HG03342 (cell line): ENCODE measurements around the gene HOXD8.

Experiments used
- ATAC-seq: cut with Tn5 transposase; IDR thresholded peaks from one replicate; pipeline ENCODE4 v1.9.1; 2021; ENCODE audit warnings: mild to moderate bottlenecking, moderate library complexity; ENCODE audit not compliant: unreplicated experiment

HOXD8 gene

DNA sequence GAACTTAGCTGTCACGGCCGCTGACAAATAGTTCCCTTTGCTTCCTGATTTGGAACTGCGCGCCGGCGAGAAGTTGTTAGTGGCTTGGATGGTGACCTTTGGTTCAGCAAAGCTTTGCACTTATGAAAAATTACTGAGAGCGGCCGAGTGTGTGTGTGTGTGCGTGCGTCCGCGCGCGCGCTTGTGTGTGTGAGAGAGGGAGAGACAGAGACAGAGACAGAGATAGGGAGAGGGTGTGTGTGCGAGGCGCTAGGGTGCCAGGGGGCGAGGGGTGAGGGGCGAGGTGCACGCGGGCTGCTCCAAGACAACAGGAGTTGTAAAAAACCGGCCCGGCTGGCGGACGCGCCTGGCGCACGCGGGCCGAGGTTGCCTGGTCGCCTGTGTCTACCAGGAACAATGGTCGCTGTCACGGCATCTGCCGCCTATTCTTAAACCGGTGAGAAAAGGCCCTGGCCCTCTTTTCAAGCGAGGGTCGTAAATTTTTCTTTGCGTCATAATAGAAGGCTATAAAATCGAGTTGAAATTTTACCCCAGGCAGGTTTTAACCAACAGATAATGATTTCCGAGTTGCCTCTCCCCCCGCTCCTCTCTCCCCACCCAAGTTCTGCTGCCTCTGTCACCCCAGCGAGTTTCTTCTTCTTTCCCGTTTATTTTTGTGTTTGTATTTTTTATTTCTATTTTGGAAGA is 28.1 kb downstream of the HOXD8 start:
- no peak for ATAC-seq

DNA sequence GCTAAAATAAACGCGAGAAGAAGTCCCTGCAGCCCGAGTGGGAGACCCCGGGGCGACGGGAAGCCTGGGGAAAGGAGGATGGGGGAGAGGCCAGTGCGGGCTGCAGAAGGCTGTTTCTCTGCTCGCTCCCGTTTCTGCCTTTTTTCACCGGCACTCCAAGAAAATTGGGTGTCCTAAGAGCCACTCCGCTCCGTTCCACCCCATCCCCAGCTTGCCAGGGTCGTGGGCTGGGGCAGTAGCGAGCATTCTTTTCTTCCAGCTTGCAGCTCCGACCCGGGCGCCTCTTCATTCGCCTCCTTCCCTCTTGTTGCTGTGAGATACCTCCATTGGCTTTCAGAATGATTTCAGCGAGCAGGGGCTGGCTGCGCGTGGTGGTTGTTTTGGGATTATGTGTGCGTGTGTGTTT is 28.7 kb downstream of the HOXD8 start:
- ATAC-seq, result no peak

DNA sequence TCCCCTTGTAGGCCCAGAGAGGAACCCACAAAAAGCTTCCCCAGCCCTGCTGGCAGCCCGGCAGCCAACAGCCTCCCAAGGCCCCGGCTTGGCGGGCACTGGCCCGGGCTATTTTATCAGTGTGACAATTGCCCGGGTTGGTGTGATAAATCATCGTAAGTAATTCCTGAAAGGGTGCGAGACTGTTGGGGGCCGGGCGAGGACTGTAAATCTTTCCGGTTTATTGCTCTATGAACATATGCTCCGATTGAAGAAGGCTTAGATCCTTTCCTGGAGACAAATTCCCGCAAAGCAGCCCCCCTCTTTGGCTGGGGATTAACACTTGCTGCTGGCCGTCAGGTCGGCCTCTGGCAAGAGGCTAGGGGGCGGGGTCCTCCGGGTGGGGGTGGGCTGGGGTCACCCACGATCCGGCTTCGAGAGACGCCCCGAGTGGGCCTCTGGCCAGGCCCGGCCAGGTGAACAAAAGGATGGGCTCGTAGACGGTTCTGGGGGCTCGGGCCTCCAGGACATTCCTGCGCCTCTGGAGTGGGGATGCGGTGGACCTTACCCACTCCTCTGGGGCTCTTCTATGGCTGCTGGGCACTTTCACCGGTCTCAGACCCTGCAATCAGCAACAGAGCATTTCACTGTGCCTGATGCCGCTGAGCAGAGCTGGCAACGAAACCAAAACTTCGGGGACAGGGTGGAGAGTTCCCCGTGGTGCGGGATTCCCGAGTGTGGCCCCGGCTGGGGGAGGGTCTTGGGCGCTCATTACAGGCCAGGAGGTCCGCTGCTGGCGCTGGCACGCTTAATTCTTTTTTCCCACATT is 29.6 kb downstream of the HOXD8 start:
- ATAC-seq, result no peak

DNA sequence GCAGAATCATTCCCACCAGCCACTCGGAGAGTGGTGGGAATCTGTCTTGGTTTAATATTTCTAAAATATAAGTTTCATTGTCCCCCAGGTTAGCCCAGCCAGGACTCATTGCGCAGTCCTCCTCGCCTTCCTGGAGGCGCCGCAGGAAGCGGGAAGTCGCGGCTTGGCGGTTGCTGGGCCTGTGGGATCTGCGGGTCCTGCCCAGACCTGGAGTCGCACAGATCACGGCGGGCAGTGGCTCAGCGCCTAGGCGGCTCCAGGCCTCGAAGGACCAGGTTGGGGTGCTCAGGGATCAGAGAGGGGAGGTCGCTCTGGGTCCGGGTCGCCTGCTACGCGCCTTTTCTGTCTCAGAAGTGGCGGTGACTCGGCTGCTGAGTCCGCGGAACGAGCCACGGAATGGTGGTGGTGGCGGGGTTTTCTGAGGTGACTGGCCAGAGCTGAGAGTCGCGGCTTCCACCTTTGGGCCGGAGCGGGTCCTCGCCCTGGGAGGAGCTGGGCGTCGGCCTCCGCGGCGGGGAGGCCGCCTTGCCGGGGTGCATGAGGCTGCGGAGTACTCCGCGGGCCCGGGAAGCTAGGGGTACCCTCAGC is 30.3 kb downstream of the HOXD8 start:
- no peak for ATAC-seq

DNA sequence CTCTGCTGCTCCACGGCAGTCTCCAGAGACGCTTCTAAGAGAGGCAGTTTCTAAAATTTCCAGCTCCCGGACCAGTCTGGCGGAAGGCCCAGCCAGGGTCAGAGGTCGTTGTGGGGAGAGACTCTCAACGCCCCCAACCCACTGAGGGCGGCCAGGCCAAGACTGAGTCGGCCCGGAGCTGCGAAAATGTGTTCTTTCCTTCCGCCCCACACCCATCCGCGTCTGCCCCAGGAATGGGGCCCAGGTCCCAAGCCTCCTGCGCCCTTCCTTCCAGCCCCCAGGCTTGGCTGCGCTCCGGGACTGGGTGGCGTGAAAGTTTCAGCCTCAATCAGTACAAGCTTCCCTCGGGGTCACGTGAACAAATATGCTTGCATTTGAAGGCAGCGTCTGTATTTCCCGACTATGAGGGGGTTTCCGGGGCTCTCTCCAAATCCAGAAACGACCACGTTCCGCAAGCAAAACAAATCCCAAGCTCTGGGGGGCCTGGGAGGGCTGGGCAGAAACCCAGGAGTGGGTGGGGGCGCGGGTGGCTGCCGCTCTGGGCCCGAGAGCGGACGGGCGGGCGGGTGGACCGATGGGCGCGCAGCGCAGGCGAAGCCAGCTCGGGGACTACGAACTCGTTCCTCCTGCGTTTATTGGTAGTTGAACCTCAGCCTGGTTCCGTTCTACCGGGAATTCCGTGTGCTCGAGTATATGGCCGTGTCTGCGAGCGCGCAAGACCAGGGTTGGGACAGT is 30.9 kb downstream of the HOXD8 start:
- ATAC-seq, result no peak

DNA sequence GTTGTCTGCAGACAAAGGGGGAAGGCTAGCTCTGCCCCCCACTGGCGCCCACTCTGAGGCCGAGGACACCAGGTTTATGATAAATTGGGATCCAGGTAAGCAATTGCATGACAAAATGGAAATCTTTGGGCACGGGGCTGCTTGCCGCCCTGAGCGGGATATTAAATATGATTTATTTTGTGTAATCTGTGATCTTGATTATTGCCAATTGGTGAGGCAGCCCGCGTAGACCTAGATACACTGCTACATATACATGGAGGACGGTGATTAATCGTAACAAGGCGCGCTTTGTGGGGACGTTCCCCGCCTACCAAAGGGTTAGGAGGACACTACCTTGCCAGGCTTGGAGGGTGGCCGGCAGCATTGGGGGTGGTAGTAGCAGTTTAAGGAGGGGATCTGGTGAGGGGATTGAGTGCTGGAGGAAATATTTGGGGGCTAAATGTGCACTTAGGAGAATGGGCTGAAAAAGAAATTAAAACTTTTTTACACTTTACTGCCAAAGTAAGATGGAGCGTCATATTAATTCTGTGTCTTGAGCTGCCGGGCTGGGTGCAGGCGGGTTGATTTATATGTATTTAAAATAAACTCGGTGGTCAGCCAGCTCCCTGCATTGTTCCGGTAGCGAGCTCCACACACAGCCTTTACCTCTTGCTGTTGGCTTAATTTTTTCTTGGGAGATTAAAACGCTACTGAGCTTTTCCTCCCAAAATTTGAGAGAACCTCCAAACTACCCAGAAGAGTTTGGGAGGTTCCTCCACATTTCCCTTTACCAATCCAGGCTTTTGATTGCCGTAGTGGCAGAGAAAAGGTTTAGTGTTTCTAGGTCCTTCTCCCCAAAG is 31.7 kb downstream of the HOXD8 start:
- ATAC-seq, result no peak

DNA sequence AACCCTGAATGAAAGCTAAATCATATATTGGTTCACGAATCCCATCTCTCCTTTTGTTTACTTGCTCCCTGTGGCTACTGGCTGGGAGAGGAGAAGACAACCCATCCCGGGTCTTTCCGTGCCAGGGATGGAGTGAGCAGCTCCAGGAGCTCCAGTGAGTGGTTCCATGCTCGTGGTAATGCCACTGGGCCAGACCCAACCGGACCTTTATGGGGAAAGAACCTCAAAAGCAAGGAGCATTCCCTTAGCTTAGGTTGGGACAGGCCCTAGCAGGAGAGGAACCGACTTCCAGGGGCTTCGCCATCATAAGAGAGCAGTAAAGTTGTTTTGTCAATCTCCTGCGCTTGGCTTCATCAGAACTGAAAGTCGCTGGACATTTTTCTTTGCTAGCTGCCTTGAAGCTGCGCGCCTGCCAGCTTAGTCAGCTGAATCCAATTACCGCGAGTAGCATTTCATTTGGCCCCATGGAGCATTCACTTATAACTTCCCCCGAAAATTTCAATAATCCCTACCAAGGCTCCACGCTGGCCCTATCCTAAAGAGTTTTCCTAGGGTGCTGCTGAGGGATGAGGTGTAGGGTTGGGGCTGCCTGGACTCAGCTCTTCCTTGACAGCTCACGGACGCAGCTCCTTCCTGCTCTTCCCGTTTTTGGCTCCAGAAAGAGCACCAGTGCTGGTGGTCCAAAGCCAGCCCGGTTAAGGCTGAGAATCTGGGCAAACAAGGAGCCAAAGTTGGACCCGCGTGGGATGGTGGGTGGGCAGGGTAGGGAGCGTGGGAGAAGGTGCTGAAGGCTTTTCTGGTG is 32.5 kb downstream of the HOXD8 start:
- ATAC-seq, result no peak

DNA sequence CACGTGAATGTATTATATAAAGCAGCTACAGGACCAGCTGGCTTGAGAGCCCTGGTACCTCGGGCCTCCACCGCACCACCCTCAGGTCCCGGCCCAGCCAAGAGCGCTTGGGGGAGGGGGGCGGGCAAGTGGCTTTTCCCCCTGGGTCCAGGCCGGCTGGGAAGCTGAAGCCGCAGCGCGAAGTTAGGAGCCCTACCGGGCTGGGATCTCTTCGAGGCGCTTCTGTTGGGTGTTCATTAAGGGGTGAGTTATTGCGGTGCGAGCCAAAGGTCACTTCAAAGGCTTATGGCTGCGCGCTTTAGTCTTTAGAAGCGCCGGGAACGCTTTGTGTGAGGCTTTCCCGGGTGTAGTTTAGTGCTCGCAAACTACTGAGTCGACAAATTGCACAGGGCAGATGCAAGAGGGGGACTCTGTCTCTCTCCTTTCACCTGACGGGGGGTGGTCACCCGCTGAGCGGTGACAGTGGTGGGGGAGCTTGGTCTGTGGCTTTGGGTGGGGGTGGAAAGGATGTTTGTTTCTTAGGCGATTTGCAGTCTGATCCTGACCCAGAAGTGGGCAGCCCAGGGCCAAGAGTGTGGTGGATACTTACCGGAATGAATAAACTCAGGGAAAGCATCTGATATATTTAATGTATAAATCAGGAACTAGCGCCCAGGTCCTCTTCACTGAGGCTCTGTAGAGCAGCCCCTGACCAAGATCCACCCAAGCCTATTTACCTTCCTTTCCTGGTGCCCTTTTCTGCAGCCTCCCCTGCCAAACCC is 33.6 kb downstream of the HOXD8 start:
- ATAC-seq, result no peak

DNA sequence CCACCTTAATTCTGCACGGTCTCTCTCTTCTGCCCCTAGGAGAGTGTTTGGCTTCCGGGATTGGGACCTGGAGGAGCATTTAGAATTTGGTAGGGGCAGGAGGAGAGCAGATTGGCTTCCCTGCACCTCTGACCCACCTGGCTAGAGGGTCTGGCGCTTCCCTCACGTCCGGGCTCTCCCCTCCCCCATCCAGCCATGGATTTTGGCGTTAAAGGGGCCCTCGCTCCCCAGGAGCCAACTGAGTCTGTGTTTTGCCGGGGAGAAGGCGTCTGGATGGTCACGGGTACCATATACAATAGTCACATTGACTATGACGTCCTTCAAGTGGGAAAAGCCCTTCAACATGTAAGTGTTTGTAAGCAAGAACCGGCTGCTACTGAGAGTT is 34.2 kb downstream of the HOXD8 start:
- no peak for ATAC-seq

DNA sequence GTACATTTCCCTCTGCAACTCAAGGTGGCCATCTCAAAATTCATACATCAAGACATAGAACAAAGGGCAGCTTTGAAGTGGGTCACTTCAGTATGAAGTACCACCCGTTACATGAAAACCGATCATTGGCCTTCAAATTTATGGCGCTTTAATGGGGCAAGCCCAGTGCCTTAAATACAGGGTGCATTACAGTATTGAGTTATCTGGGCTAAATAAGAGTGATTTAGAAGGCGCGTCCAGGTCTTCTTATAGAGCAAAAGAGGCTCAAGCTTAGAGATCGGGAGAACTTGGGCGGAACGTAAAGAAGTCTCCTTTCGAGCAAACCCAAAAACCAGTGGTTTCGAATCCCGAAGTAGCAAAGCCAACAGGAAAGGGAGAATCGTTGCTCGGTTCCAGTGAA is 34.7 kb downstream of the HOXD8 start:
- ATAC-seq, result no peak

DNA sequence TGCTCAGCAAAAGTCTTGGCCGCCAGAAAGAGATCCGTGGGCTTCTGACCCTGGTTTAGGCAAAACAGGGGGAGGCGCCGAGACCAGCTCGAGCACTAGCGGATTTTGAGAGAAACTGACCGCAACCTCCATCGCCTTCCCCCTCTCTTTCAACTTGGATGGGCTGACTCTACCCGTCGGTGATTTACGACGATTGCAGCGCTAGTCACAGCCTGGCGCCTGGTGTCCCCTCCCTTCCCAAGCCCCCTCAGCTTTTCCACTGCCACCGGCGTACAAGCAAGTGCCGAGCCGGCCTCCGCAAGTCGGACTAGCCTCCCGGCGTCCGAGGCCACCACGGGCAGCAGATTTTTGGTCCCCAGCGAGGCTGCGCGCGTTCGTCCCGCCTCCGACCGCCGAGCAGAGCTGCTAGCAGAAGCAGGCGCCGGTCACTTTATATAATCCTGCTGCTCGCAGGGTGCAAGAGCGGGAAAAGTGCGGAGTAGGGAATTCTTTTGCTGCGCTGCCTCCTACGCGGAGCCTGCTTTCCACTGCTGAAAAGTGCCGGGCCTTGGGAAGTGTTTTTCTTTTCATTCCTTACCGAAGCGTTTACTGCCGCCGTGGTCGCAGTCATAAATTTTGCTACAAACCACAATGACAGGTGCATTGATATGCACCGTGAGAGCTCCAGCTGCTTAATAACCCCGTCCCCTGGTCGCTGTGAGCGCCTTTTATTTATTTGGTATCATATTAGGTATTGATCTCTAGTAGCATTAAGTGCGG is 35.3 kb downstream of the HOXD8 start:
- no peak for ATAC-seq

DNA sequence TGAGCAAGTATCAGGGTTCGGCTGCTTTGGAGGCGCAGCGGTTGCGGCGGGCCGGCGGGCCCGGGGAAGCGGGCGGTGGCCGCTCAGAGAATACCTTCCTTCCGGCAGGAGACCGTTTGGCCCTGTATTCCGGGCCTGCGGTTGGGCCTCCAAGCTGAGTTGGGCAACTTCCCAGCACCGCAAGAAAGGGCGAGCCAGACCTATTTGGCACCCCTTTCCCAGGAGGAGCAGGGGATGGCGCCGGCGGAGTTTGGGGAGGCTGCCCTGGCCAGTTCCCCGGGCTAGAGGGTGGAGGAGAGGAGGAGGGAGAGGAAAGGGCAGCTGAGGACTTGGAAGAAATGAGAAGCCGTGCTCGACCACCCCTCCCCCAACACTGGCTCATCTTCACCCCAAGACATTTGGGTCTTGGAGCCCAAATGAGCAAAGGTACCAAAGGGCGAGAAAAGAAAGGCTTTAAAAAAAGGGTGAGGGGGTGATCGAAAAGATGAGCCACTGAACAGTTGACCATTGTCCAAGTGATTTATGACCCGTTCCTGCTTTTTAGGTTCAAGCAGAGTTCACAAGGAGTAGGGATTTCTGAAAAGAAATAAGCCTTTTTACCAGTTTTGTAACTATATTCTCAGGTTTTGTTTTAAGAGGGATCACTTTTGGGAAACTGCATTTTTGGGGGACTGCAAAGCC is 36.0 kb downstream of the HOXD8 start:
- ATAC-seq, result no peak

DNA sequence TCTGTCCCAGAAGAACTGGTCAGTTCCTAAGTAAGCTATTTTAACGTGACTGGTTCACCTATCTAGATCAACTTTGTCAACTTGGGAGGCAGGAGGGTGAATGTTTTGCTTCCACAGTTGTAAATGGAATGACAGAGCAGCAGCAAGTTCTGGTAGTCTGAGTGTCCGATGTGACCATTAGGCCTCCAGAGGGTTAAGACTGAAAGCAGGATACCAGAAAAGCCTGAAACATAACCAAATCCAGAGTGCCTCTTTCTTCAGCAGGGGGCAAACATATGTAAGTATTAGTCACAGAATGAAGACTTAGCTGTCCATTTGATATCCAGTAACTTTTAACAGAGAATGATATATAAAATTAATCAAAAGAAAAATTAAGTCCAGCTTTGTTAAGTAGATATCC is 36.8 kb downstream of the HOXD8 start:
- ATAC-seq, result no peak

DNA sequence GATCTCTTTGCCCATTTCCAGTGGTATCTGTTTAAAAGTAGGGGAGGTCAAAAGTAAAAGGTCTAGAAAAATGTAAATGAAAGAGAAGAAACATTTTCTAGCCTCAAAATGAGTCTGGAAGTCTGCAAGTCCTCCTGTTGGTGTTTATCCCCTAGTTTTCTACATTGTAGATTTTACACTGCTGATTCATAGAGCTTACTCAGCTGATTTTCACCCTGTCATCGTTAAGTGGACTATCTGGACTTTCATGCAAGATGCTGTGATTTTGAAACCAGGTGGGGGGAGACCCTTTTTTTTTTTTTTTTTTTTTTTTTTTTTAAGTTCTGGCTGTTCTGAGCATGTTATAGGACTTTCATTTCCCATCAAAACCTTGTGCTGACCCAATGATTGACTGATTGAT is 37.9 kb downstream of the HOXD8 start:
- no peak for ATAC-seq

DNA sequence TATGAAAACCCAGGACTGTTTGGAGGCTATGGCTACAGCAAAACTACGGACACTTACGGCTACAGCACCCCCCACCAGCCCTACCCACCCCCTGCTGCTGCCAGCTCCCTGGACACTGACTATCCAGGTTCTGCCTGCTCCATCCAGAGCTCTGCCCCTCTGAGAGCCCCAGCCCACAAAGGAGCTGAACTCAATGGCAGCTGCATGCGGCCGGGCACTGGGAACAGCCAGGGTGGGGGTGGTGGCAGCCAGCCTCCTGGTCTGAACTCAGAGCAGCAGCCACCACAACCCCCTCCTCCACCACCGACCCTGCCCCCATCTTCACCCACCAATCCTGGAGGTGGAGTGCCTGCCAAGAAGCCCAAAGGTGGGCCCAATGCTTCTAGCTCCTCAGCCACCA is 39.7 kb downstream of the HOXD8 start:
- ATAC-seq, result no peak

DNA sequence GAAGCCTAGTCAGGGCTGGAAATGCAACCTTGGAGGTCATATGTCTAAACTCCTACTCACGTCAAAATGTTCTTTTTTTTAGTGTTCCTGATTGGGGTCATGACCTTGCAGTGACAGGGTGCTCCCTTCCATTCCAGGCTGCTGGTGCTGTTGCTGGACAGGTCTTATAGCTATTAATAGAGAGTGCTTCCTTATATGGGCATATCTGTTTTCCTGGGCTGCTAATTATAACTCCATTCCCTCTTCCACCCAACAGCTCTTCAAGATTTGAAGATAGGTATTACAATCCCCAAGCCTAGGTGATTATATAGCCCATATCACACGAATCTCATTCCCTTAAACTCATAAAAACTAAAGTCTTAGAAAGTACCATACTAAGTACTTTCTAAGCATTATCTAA is 40.2 kb downstream of the HOXD8 start:
- ATAC-seq, result no peak

DNA sequence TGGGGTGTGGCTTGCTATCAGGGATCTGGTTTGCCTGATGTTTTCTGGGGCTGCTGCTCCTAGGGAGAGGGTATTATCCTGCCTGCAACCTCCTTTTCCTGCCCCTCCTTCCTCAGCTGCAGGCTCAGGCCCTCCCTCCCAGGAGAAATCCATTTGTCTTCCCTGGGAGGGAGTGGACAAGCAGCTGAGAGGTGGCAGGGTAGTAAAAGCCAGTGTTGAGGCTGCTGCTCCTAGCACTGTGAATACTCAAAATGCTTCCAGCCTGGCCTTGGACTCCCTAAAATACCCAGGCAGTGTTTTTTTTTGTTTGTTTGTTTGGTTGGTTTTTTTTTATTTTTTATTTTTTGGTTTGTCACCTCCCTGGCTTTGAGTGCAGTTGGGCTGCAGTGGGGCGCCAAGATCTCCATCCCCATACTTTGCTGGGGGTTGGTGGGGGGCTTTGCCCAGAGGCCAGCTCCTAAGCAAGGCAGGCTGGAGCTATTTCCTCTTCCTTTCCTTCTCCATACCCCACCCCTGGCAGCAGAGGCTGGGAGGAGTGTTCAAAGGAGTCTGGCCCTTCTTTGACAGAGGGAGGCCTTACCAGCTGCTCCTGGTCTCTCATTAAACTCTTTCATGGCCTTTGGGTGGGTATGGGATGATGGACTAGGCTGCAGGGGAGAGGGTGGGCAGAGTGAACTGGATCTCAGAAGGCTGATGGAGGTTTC is 41.2 kb downstream of the HOXD8 start:
- no peak for ATAC-seq
